Activated T-cell treated with anti-CD3 and anti-CD28 coated beads, Interleukin-2, amount 50 U/mL, for 1 hour (primary cell): ENCODE results near the gene MAS1.
"Not testable (repeated sequence)": the region's sequence is repeated elsewhere in the genome, so short reads cannot be mapped to it uniquely, and the experiment has no call there.

Experiments
- DNase-seq: peaks from one replicate; pipeline ENCODE4 v3.0.0-alpha.2; 2020

Gene MAS1

DNA sequence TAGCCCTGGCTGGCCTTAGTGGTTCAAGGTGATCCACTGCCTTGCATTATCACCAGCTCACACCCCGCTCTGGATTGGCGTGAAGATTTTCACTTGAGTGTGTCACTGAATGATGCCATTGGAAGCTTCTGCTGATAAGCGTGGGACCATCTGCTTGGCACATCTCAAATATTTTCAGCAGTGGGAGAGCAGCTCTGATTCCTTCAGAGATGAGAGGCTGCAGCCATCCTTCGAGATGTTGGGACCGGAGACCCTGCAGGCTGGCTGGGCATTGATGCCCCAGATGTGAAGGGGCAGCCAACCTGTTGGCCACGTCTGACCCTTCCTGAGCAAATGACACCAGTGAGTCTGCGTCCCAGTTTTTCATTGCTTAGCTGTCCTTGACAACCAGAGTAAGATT, at the start of gene MAS1:
MAS1 (plus strand) TSS at position 197 of the 400 bp plus-strand sequence. CDS start 15,968 bp downstream, outside the sequence.
- DNase-seq: no peak

DNA sequence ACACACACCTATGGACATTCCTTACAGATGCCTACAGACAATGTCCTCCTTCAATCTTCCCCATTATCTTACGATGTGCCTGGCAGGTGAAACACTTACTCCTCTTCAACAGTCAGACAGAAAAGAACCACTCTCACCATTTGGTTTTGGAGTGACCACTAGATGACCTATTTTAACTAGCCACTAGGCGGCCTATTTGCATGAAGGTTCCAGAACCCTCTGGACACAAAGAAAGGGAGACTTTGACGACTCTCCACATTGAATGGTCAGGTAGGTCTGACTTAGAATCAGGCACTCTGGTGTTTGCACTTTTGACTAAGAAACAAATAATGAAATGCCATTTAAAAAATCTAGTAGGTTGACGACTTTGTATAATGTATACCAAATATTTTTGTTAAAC, 48.8 kb upstream of the MAS1 start:
- DNase-seq: no peak

GRCh38 chr6:159844737-159845645, 45.8 kb upstream of the MAS1 start:
- no peak for DNase-seq

DNA sequence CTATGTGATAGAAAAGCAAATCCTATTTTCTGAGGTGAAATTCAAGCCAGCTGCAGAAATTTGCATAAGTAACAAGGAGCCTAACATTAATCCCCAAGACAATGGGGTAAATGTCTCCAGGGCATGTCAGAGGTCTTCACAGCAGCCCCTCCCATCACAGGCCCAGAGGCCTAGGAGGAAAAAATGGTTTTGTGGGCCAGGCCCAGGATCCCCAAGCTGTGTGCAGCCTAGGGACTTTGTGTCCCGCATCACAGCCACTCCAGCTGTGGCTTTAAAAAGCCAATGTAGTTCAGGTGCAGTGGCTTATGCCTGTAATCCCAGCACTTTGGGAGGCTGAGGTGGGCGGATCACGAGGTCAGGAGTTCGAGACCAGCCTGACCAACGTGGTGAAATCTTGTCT, 42.2 kb upstream of the MAS1 start:
- DNase-seq: not testable (repeated sequence)

GRCh38 chr6:159849851-159850250, 40.9 kb upstream of the MAS1 start:
- DNase-seq: not testable (repeated sequence)

- DNase-seq: no peak
Measured at GRCh38 chr6:159852877-159853276, 37.9 kb upstream of the MAS1 start.

DNA sequence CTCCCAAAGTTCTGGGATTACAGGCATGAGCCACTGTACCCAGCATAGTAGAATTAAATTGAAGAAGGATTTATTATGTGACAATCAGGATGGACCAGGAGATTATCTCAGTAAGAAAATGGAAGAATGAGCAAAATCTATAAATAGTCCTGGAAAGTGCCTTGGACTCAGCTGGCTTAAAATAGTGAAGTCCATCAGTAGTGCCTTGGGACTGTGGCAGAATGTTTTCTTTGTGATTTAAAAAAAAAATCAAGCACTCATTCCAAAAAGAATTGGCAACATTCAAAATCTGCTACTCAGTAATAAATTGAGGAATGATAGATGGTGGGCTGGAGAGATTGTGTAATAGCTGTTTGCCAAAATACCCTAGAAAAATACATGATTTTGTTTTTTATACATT, 37.0 kb upstream of the MAS1 start:
- no peak for DNase-seq

- DNase-seq: no peak
Measured at GRCh38 chr6:159854959-159855358, 35.8 kb upstream of the MAS1 start.

DNA sequence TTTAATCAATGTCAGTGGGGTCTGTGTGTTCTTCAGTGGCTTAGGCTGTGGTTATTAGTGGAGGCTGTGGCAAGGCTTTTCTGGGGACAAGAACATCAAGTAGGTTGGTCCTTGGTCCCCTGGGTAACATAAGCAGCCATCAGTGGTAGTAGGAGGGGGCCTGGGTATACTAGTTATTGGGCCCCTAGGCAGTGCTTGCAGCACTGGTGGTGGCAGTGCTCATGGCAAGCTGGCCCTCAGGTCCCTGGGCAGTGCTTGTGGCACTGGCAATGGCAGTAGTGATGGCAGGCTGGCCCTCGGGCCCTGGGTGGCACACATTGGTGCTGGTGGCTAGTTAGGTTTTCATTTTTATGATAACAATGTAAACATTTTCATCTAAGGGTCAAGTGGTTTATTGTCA, 32.5 kb upstream of the MAS1 start:
- DNase-seq: no peak

DNA sequence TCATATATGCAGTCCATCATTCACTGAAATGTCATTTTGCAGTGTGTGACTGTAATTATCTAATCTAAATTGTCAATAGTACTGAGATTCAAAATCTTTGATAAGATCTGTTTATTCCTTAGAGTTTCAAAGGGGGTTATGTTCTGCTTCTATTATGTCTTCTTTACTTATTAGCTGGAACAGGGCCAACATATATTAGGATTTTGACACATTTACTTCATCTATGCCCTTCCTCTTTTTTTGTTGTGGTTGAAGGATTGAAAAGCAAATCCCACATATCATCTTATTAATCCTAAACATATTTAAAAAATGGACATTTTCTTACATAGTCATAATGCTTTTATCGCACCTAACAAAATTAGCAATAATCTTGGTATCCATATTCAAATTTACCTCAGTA, 30.3 kb upstream of the MAS1 start:
- DNase-seq: no peak

- DNase-seq: no peak
Measured at GRCh38 chr6:159862103-159862502, 28.7 kb upstream of the MAS1 start.

DNA sequence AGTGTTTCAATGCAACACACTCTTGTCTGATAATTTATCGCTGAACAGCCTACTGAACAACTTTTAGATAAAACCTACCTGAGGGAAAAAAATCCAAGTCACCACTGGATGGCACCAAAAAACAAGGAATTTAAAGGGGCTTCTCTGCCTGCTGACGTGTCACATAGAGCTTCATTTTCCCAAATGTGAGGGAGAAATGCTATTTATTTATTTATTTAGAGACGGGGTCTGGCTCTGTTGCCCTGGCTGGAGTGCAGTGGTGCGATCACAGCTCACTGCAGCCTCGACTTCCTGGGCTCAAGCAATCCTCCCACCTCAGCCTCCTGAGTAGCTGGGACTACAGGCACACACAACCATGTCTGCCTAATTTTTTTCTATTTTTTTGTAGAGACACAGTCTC, 27.4 kb upstream of the MAS1 start:
- DNase-seq: not testable (repeated sequence)

GRCh38 chr6:159865226-159865920, 25.4 kb upstream of the MAS1 start:
- no peak for DNase-seq

- no peak for DNase-seq
Measured at GRCh38 chr6:159866286-159867247, 24.2 kb upstream of the MAS1 start.

DNA sequence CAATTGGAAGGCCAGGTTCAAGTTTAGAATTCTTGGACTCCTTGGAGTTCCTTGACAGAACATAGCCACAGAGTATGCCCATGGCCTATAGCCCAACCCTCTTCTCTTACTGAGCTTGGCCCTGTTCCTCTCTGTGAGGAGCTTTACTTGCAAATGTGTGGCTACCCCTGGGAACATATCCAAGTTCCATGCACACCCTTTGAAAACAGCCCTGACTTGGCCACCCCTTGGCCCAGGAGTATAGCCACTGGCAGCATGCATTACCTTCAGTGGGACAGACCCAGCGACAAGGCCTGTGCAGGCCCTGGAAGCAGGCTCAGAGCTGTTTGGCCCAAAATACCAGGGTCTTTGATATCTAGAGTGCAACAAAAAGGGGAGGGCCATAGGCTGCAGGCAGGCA, 19.5 kb upstream of the MAS1 start:
- DNase-seq: no peak

DNA sequence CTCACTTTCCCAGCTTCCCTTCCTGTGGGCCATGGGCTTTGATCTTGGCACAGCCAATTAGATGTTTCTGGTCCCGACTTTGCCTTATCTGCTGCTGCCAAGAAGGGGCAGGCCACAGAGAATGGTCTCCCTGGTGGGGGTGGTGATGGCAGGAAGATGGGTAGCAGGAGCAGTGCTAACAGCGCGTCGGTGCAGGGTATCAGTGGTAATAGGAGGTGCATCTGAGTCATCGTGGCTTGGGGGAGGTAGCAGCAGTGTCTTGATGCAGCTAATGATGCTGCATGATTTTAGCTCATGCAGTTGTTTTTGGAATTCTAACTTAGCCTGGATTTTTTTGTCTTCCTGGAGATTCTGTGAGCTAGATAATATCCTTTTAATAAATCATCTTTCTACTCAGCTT, 18.9 kb upstream of the MAS1 start:
- no peak for DNase-seq

GRCh38 chr6:159874435-159874834, 16.4 kb upstream of the MAS1 start:
- no peak for DNase-seq

GRCh38 chr6:159875194-159875593, 15.6 kb upstream of the MAS1 start:
- DNase-seq: no peak

DNA sequence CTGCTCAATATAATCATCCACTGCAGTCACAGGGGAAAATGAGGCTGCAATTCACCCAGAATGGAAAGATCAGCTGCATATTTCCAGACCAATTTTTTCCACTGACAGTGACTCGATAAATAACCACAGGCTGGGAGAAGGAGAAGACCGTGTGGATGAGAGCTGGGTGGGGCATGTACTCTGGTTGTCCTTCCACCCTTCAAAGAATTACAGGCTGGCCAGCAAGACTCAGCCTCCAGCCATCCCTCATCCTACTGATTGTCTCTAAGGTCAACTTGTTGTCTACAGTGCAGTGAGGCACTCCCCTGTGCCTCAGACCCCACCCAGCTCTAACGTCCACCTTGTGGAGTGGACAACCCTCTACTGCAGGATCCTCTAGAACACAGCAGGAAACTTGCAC, 14.5 kb upstream of the MAS1 start:
- DNase-seq: no peak

DNA sequence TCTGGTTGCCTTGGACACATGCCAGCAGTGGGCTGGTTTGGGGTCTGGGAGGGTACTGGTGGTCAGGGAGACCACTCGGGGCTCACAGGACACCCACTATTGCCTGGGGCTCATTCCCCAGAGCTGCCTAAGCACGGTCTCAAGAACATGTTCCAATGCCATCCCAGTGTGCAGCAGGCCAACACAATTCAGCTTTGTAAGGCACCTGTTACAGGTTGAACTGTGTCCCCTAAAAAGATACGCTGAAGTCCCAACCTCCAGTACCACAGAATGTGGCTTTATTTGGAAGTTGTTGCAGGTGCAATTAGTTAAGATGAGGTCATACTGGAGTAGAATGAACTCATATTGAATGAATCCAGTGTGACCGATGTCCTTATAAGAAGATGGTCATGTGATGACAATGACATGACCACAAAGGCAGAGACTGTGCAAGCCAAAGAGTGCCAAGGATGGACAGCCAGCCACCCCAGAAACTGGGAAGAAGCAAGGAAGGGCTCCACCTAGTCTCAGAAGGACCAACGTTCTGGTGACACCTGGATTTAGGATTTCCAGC, 13.5 kb upstream of the MAS1 start:
- DNase-seq: no peak

- no peak for DNase-seq
Measured at GRCh38 chr6:159878341-159878740, 12.4 kb upstream of the MAS1 start.

- no peak for DNase-seq
Measured at GRCh38 chr6:159879856-159880255, 10.9 kb upstream of the MAS1 start.
